ENCODE data around the gene FBN2.

The FBN2 gene

GRCh38 chr5:128355961-128356360, 182.1 kb downstream of the FBN2 start:
- H3K27me3 ChIP-seq (ENCODE audit: insufficient read depth, low read depth, severe bottlenecking): no peaks in the 10 kb centered on the region
- TF ChIP-seq, protein P1, sequence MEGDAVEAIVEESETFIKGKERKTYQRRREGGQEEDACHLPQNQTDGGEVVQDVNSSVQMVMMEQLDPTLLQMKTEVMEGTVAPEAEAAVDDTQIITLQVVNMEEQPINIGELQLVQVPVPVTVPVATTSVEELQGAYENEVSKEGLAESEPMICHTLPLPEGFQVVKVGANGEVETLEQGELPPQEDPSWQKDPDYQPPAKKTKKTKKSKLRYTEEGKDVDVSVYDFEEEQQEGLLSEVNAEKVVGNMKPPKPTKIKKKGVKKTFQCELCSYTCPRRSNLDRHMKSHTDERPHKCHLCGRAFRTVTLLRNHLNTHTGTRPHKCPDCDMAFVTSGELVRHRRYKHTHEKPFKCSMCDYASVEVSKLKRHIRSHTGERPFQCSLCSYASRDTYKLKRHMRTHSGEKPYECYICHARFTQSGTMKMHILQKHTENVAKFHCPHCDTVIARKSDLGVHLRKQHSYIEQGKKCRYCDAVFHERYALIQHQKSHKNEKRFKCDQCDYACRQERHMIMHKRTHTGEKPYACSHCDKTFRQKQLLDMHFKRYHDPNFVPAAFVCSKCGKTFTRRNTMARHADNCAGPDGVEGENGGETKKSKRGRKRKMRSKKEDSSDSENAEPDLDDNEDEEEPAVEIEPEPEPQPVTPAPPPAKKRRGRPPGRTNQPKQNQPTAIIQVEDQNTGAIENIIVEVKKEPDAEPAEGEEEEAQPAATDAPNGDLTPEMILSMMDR (IDR thresholded peaks at IDR 0.05; ENCODE audit: low read depth, low read length): no peak
- no peaks in the 10 kb centered on the region for H3K9me3 ChIP-seq (ENCODE audit: severe bottlenecking)
- H3K4me3 ChIP-seq (ENCODE audit: low read depth, low read length): no peak overlapping the region
- H3K27ac ChIP-seq: no peak overlapping the region
- no peaks in the 10 kb centered on the region for H3K36me3 ChIP-seq
- DNase-seq: no peak

- H3K4me3 ChIP-seq (ENCODE audit: low read depth, low read length): no peak overlapping the region
- no peak overlapping the region for H3K27ac ChIP-seq
- TF ChIP-seq, protein P1 (IDR thresholded peaks at IDR 0.05; ENCODE audit: low read depth, low read length): no peak
- H3K9me3 ChIP-seq (ENCODE audit: severe bottlenecking): no peaks in the 10 kb centered on the region
- no peaks in the 10 kb centered on the region for H3K27me3 ChIP-seq (ENCODE audit: insufficient read depth, low read depth, severe bottlenecking)
- H3K36me3 ChIP-seq: no peaks in the 10 kb centered on the region
- no peak for DNase-seq
Measured at GRCh38 chr5:128353441-128354107, 184.5 kb downstream of the FBN2 start.

GRCh38 chr5:128350705-128351104, 187.3 kb downstream of the FBN2 start:
- Histone ChIP-seq H3K9me3 (ENCODE audit: severe bottlenecking) (no peaks in the 10 kb centered on the region), H3K36me3 (no peaks in the 10 kb centered on the region), H3K27ac (no peak overlapping the region), H3K27me3 (ENCODE audit: insufficient read depth, low read depth, severe bottlenecking) (no peaks in the 10 kb centered on the region), H3K4me3 (ENCODE audit: low read depth, low read length) (no peak overlapping the region)
- no peak for DNase-seq
- TF ChIP-seq, protein P1 (IDR thresholded peaks at IDR 0.05; ENCODE audit: low read depth, low read length): no peak

- no peaks in the 10 kb centered on the region for H3K9me3 ChIP-seq (ENCODE audit: severe bottlenecking)
- H3K4me3 ChIP-seq (ENCODE audit: low read depth, low read length): no peak overlapping the region
- no peaks in the 10 kb centered on the region for H3K27me3 ChIP-seq (ENCODE audit: insufficient read depth, low read depth, severe bottlenecking)
- no peak for DNase-seq
- no peaks in the 10 kb centered on the region for H3K36me3 ChIP-seq
- H3K27ac ChIP-seq: no peak overlapping the region
- TF ChIP-seq, protein P1 (IDR thresholded peaks at IDR 0.05; ENCODE audit: low read depth, low read length): no peak
Measured at GRCh38 chr5:128349044-128349858, 188.8 kb downstream of the FBN2 start.

DNA sequence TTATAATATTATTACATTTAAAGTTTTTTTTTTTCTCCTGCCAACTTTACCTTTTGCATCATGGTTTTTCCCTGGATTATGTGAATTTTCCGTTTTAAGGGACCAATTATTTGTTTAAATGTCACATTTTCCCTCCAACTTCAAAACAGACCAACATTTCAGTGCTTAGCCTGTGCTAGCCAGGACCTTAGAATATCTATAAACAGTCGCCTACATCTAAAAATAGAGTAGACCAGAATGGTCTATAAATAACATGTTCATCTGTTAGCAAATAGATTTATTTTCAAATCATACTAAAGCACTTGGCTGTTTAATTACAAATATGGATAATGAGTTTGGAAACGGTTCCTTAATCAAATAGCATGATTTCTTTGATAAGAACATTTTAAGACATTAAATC, 192.0 kb downstream of the FBN2 start:
- H3K27me3 ChIP-seq (ENCODE audit: insufficient read depth, low read depth, severe bottlenecking): no peaks in the 10 kb centered on the region
- DNase-seq: no peak
- no peak overlapping the region for H3K27ac ChIP-seq
- TF ChIP-seq, protein P1 (IDR thresholded peaks at IDR 0.05; ENCODE audit: low read depth, low read length): no peak
- H3K4me3 ChIP-seq (ENCODE audit: low read depth, low read length): no peak overlapping the region
- H3K36me3 ChIP-seq: no peaks in the 10 kb centered on the region
- no peaks in the 10 kb centered on the region for H3K9me3 ChIP-seq (ENCODE audit: severe bottlenecking)

Measured in WERI-Rb-1 (cell line).